Right lobe of liver (tissue), 4 donors: ENCODE data around the gene CYP4Z1.

Experiments
- POLR2A ChIP-seq: fragments of 450-650 bp; IDR thresholded peaks from one replicate; pipeline ENCODE4 v1.6.1; 2017; ENCODE audit warnings: antibody characterized with exemption, mild to moderate bottlenecking
- TF ChIP-seq, protein P1 (sequence below), 4 donors: fragments of 200-600 bp in 3 of 4; fragments of 450-650 bp in 1 of 4; IDR thresholded peaks; one replicate each; pipeline versions ENCODE4 v1.5.1 to v1.8.0; 2016 to 2022; ENCODE audit warnings: antibody characterized with exemption in 4 of 4, mild to moderate bottlenecking in 2 of 4
- donor health status: DM: no; HTN: no; CAD: no.
- donor health status: DM: no; HTN: no; CAD: no.
- donor health status: DM: no; HTN: yes; CAD: no.

DNA sequence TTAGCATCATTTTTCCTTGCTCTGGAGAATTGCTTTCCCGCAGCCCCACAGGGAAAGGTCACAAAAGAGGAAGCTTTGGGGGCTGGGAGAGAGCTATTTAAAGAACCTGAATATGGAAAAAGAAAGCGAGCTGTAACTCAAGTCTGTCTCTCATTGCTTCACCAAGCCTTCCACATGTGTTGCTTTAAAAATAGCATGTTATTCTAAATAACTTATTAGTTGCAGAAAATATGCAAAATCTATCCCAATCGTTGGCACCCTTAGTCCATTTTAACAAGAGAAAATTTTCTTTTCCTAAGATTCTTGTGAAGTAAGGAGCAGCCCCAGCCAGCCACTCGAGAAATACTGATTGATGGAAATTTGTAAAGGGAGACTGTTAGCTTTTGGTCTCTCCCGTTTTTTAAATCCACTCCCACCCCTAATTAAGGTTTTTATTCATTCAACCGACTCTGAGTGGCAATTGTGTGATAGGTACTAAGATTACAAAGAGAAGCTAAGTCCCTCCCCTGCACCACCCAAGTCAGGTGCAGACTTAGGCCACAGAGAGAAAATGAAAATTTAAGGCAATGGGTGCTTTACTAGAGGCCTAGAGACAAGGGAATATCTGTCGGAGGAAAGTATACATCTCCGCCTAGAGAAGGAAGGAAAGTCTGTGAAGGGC is 42.8 kb upstream of the CYP4Z1 start:
- TF ChIP-seq, protein P1, sequence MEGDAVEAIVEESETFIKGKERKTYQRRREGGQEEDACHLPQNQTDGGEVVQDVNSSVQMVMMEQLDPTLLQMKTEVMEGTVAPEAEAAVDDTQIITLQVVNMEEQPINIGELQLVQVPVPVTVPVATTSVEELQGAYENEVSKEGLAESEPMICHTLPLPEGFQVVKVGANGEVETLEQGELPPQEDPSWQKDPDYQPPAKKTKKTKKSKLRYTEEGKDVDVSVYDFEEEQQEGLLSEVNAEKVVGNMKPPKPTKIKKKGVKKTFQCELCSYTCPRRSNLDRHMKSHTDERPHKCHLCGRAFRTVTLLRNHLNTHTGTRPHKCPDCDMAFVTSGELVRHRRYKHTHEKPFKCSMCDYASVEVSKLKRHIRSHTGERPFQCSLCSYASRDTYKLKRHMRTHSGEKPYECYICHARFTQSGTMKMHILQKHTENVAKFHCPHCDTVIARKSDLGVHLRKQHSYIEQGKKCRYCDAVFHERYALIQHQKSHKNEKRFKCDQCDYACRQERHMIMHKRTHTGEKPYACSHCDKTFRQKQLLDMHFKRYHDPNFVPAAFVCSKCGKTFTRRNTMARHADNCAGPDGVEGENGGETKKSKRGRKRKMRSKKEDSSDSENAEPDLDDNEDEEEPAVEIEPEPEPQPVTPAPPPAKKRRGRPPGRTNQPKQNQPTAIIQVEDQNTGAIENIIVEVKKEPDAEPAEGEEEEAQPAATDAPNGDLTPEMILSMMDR (IDR thresholded peaks at IDR 0.05): no peak
- TF ChIP-seq POLR2A: no peak
